HCT116 (cell line): ENCODE data around the gene MEGF8. TPM values are rescaled to one million over a fixed set of nuclear protein-coding genes. Genes with fewer than 3 reads are reported as not detected.

Experiments used
- ATAC-seq: fragments of 200-7000 bp; cut with Tn5 transposase; 2 replicates; pipeline ENCODE4 v1.9.1; 2020; ENCODE audit warnings: mild to moderate bottlenecking, moderate library complexity
- BruUV-seq: library from RNA; stranded (reverse); fragments of 400-500 nt; replicated peaks from 2 replicates; lab custom pipeline; 2021; lab: Mats Ljungman, UMichigan
- CTCF ChIA-PET: fragments of 300-600 bp; sonication (Branson Sonifier 250); formaldehyde crosslinking; loops from one replicate; lab custom pipeline; 2021; ENCODE audit warnings: antibody characterized with exemption; lab: Charles Lee
- POLR2A ChIA-PET: fragments of 300-600, 350-600 bp; sonication (Branson Sonifier 250); formaldehyde crosslinking; loops from one replicate; lab custom pipeline; 2021; ENCODE audit warnings: antibody characterized with exemption; lab: Charles Lee
- RAD21 ChIA-PET, 2 experiments: fragments of 300-600 bp; sonication (Branson Sonifier 250); formaldehyde crosslinking; loops; one replicate each; lab custom pipeline; 2023; ENCODE audit warnings: low total read pairs in 2 of 2; ENCODE audit not compliant: uncharacterized antibody in 2 of 2, unreplicated experiment in 2 of 2, low non-redundant PET in 1 of 2; lab: Charles Lee
- DNase-seq: peaks from one replicate; pipeline ENCODE4 v3.0.0-alpha.2; 2010; ENCODE audit warnings: low read depth, low spot score
- H2AFZ ChIP-seq: fragments of 200-600 bp; shearing (Covaris generic), sonication (generic); 2 replicates; pipeline ENCODE4 v1.6.1; 2017; ENCODE audit warnings: low read depth, mixed run types, mixed read lengths, antibody characterized with exemption, low read length; ENCODE audit not compliant: poor library complexity, severe bottlenecking
- H3K27ac ChIP-seq: 2 replicates; pipeline ENCODE4 v1.5.1; 2012; ENCODE audit warnings: low read depth, low read length
- H3K27me3 ChIP-seq: fragments of 200-600 bp; sonication (generic); 2 replicates; pipeline ENCODE4 v1.6.1; 2016; ENCODE audit warnings: mixed run types, low read length, mixed read lengths; ENCODE audit not compliant: insufficient read depth
- H3K36me3 ChIP-seq, 2 experiments: fragments of 200-500 bp in 1 of 2; fragments of 200-600 bp in 1 of 2; sonication (Bioruptor generic) in 1 of 2; sonication (generic) in 1 of 2; 2 replicates each; pipeline versions ENCODE4 v1.5.1 to v1.6.1; 2014 to 2016; ENCODE audit warnings: low read length in 2 of 2, inconsistent platforms in 1 of 2, mixed read lengths in 1 of 2, mixed run types in 1 of 2; ENCODE audit not compliant: insufficient read depth in 2 of 2, control insufficient read depth in 1 of 2
- H3K4me1 ChIP-seq, 2 experiments: fragments of 200-600 bp in 1 of 2; sonication (generic) in 1 of 2; 2 replicates each; pipeline versions ENCODE4 v1.5.1 to v1.6.1; 2012 to 2017; ENCODE audit warnings: low read length in 2 of 2, inconsistent platforms in 1 of 2, mild to moderate bottlenecking in 1 of 2, mixed read lengths in 1 of 2, mixed run types in 1 of 2, moderate library complexity in 1 of 2; ENCODE audit not compliant: insufficient read depth in 2 of 2, control insufficient read depth in 1 of 2
- H3K4me2 ChIP-seq: fragments of 200-600 bp; sonication (generic); 2 replicates; pipeline ENCODE4 v1.6.1; 2017; ENCODE audit warnings: mixed run types, low read length, mixed read lengths
- H3K4me3 ChIP-seq, 2 experiments: fragments of 200-600 bp in 1 of 2; sonication (generic) in 1 of 2; replicated peaks in 1 of 2; 2 replicates each; pipeline ENCODE4 v1.5.1; 2011 to 2016; ENCODE audit warnings: low read length in 2 of 2, control low read depth in 1 of 2, low read depth in 1 of 2, mild to moderate bottlenecking in 1 of 2, mixed read lengths in 1 of 2, mixed run types in 1 of 2
- H3K79me2 ChIP-seq: fragments of 200-600 bp; sonication (generic); 2 replicates; pipeline ENCODE4 v1.6.1; 2017; ENCODE audit warnings: mild to moderate bottlenecking, mixed run types, low read length, moderate library complexity, mixed read lengths; ENCODE audit not compliant: insufficient read depth
- H3K9ac ChIP-seq: fragments of 200-600 bp; sonication (generic); 2 replicates; pipeline ENCODE4 v1.6.1; 2016; ENCODE audit warnings: low read length, mixed read lengths
- H3K9me2 ChIP-seq: fragments of 200-600 bp; sonication (generic), shearing (Covaris generic); 2 replicates; pipeline ENCODE4 v1.6.1; 2017; ENCODE audit warnings: mixed run types, mild to moderate bottlenecking, moderate library complexity; ENCODE audit not compliant: insufficient read depth
- H3K9me3 ChIP-seq, 2 experiments: fragments of 200-500 bp in 1 of 2; fragments of 200-600 bp in 1 of 2; sonication (Bioruptor generic) in 1 of 2; sonication (generic) in 1 of 2; 2 replicates each; pipeline ENCODE4 v1.6.1; 2014 to 2017; ENCODE audit warnings: low read length in 2 of 2, mixed read lengths in 2 of 2, inconsistent platforms in 1 of 2, low read depth in 1 of 2, mild to moderate bottlenecking in 1 of 2, mixed run types in 1 of 2, moderate library complexity in 1 of 2; ENCODE audit not compliant: control insufficient read depth in 1 of 2, insufficient read depth in 1 of 2
- H4K20me1 ChIP-seq: fragments of 200-600 bp; sonication (generic), shearing (Covaris generic); 2 replicates; pipeline ENCODE4 v1.6.1; 2017; ENCODE audit warnings: mixed run types, mild to moderate bottlenecking, moderate library complexity; ENCODE audit not compliant: insufficient read depth
- CBX3 ChIP-seq: IDR thresholded peaks from 2 replicates; pipeline ENCODE4 v1.6.1; 2012; ENCODE audit warnings: low read depth
- CEBPB ChIP-seq: IDR thresholded peaks from 2 replicates; pipeline ENCODE4 v1.6.1; 2012; ENCODE audit warnings: low read depth
- EZH2 ChIP-seq: fragments of 200-600 bp; sonication (generic); IDR thresholded peaks from 2 replicates; pipeline ENCODE4 v1.6.1; 2017; ENCODE audit warnings: antibody characterized with exemption, mixed run types
- FOSL1 ChIP-seq: IDR thresholded peaks from 2 replicates; pipeline ENCODE4 v1.6.1; 2012; ENCODE audit warnings: low read depth
- POLR2A ChIP-seq: IDR thresholded peaks from 2 replicates; pipeline ENCODE4 v1.7.0; 2011; ENCODE audit warnings: borderline replicate concordance; ENCODE audit not compliant: insufficient read depth, insufficient read length; ENCODE audit errors: extremely low read depth
- SIN3A ChIP-seq: IDR thresholded peaks from 2 replicates; pipeline ENCODE4 v1.6.1; 2012; ENCODE audit warnings: low read depth
- SRF ChIP-seq: IDR thresholded peaks from 2 replicates; pipeline ENCODE4 v1.6.1; 2012; ENCODE audit warnings: low read depth
- TCF7L2 ChIP-seq: IDR thresholded peaks from 2 replicates; pipeline ENCODE4 v1.7.0; 2011; ENCODE audit warnings: borderline replicate concordance, inconsistent platforms; ENCODE audit not compliant: insufficient read depth, insufficient read length; ENCODE audit errors: extremely low read depth
- ZNF274 ChIP-seq: fragments of 200-500 bp; sonication (Bioruptor generic); IDR thresholded peaks from 2 replicates; pipeline ENCODE4 v1.6.1; 2014; ENCODE audit warnings: mild to moderate bottlenecking, low read depth, low read length, inconsistent platforms
- intact Hi-C: fragments of 100-400 bp; cut with micrococcal nuclease; formaldehyde crosslinking; loops from 2 replicates; pipeline ENCODE4 v1.10.0; 2022
- total RNA-seq: library from RNA; stranded (reverse); gene quantifications from one replicate; pipeline ENCODE4 v1.2.1, GENCODE V29; 2021; ENCODE audit not compliant: unreplicated experiment
- TF ChIP-seq, protein P1 (sequence below): IDR thresholded peaks from 2 replicates; pipeline ENCODE4 v1.6.1; 2012
- TF ChIP-seq, protein P2 (sequence below): IDR thresholded peaks from 2 replicates; pipeline ENCODE4 v1.6.1; 2012
- TF ChIP-seq, protein P3 (sequence below): IDR thresholded peaks from 2 replicates; pipeline ENCODE4 v1.6.1; 2012; ENCODE audit warnings: low read depth

Gene MEGF8
- total RNA-seq, 1 experiment from 2014 or later: 24.0 TPM

DNA sequence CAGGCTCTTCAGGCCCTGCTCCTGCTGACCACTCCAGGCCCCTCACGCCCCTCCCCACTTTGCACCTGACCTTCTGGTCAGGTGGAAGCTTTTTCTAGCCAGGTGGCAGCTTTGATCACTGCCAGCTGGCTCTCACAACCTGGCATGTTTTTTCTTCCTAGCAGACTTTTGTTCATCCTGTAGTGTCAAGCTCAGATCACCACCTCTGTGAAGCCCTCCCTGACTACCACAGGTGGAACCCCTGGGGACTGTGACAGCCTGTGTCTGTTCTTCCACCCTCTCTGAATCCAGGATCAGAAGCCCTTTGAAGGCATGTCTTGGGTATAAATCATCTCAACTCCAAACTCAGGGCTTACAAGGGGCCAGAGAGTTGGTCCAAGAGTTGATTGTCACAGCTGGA lies 75.0 kb downstream of the MEGF8 start:
- no peaks in the 10 kb centered on the region for H3K27me3 ChIP-seq
- H3K9ac ChIP-seq: no peak overlapping the region
- no peaks in the 10 kb centered on the region; a peak in 1 of 4 replicates for H3K36me3 ChIP-seq
- intact Hi-C loops: no loop called here
- H4K20me1 ChIP-seq: no peaks in the 10 kb centered on the region
- no peak for ATAC-seq
- H3K9me2 ChIP-seq: no peaks in the 10 kb centered on the region
- no peak overlapping the region for H3K4me2 ChIP-seq
- H3K9me3 ChIP-seq: no peaks in the 10 kb centered on the region
- DNase-seq: no peak
- H3K4me1 ChIP-seq: peaks cover 10 to 39% of the 10 kb centered on the region in 2 experiments
- POLR2A ChIA-PET: no interaction called here
- BruUV-seq: no TSS peak
- H3K79me2 ChIP-seq: peaks cover 31% of the 10 kb centered on the region
- TF ChIP-seq, protein P1, sequence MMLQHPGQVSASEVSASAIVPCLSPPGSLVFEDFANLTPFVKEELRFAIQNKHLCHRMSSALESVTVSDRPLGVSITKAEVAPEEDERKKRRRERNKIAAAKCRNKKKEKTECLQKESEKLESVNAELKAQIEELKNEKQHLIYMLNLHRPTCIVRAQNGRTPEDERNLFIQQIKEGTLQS: no peak
- TF ChIP-seq SRF: no peak
- TF ChIP-seq SIN3A: no peak
- TF ChIP-seq ZNF274: no peak
- no peak for TF ChIP-seq TCF7L2
- TF ChIP-seq EZH2: no peak
- TF ChIP-seq, protein P2, sequence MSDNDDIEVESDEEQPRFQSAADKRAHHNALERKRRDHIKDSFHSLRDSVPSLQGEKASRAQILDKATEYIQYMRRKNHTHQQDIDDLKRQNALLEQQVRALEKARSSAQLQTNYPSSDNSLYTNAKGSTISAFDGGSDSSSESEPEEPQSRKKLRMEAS: no peak
- no peak for TF ChIP-seq FOSL1
- no peak for TF ChIP-seq POLR2A
- TF ChIP-seq CBX3: no peak
- TF ChIP-seq, protein P3, sequence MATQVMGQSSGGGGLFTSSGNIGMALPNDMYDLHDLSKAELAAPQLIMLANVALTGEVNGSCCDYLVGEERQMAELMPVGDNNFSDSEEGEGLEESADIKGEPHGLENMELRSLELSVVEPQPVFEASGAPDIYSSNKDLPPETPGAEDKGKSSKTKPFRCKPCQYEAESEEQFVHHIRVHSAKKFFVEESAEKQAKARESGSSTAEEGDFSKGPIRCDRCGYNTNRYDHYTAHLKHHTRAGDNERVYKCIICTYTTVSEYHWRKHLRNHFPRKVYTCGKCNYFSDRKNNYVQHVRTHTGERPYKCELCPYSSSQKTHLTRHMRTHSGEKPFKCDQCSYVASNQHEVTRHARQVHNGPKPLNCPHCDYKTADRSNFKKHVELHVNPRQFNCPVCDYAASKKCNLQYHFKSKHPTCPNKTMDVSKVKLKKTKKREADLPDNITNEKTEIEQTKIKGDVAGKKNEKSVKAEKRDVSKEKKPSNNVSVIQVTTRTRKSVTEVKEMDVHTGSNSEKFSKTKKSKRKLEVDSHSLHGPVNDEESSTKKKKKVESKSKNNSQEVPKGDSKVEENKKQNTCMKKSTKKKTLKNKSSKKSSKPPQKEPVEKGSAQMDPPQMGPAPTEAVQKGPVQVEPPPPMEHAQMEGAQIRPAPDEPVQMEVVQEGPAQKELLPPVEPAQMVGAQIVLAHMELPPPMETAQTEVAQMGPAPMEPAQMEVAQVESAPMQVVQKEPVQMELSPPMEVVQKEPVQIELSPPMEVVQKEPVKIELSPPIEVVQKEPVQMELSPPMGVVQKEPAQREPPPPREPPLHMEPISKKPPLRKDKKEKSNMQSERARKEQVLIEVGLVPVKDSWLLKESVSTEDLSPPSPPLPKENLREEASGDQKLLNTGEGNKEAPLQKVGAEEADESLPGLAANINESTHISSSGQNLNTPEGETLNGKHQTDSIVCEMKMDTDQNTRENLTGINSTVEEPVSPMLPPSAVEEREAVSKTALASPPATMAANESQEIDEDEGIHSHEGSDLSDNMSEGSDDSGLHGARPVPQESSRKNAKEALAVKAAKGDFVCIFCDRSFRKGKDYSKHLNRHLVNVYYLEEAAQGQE: no peak
- TF ChIP-seq CEBPB: no peak
- no peak overlapping the region for H3K4me3 ChIP-seq
- H2AFZ ChIP-seq: no peak overlapping the region
- no peak overlapping the region for H3K27ac ChIP-seq
- CTCF ChIA-PET: interaction anchor here (1.0 to 1.9 kb wide), 8 partner anchors 12 to 268 kb away, joined by 3 to 5 read pairs (median 3); partner anchors contain the start of gene POU2F2
- RAD21 ChIA-PET: no interaction called here
